GM21529 (cell line): ENCODE results near the gene TCAIM.

Source experiments
- ATAC-seq: cut with Tn5 transposase; IDR thresholded peaks from one replicate; pipeline ENCODE4 v1.9.1; 2021; ENCODE audit not compliant: unreplicated experiment

TCAIM gene

GRCh38 chr3:44444437-44444836 is 105.9 kb downstream of the TCAIM start:
- no peak for ATAC-seq

GRCh38 chr3:44444896-44445691 is 106.5 kb downstream of the TCAIM start:
- no peak for ATAC-seq

GRCh38 chr3:44445786-44446185 is 107.2 kb downstream of the TCAIM start:
- no peak for ATAC-seq

GRCh38 chr3:44446929-44447328 is 108.4 kb downstream of the TCAIM start:
- no peak for ATAC-seq

GRCh38 chr3:44451441-44451840 is 112.9 kb downstream of the TCAIM start:
- no peak for ATAC-seq

GRCh38 chr3:44454258-44454657 is 115.7 kb downstream of the TCAIM start:
- no peak for ATAC-seq

GRCh38 chr3:44455318-44455717 is 116.8 kb downstream of the TCAIM start:
- ATAC-seq, result no peak
